Fibroblast of lung (primary cell): Measurements from ENCODE around the gene NUPR1. TPM values are rescaled to one million over a fixed set of nuclear protein-coding genes. Genes with fewer than 3 reads are reported as not detected.

ENCODE experiments used
- DNase-seq, 2 donors: peaks; one replicate each; pipeline versions ENCODE4 v3.0.0 to v3.0.0-alpha.2; 2010; ENCODE audit warnings: low read depth in 2 of 2
- H2AFZ ChIP-seq: 2 replicates; pipeline ENCODE4 v1.5.1; 2012; ENCODE audit warnings: low read length, control low read depth, inconsistent platforms
- H3K27ac ChIP-seq: 2 replicates; pipeline ENCODE4 v1.5.1; 2011; ENCODE audit warnings: low read length, control low read depth; ENCODE audit not compliant: insufficient read depth
- H3K27me3 ChIP-seq: 2 replicates; pipeline ENCODE4 v1.5.1; 2011; ENCODE audit warnings: mild to moderate bottlenecking, low read length; ENCODE audit not compliant: control insufficient read depth, insufficient read depth
- H3K36me3 ChIP-seq: 2 replicates; pipeline ENCODE4 v1.5.1; 2011; ENCODE audit warnings: low read length; ENCODE audit not compliant: control insufficient read depth, insufficient read depth
- H3K4me1 ChIP-seq: 2 replicates; pipeline ENCODE4 v1.5.1; 2011; ENCODE audit warnings: low read length; ENCODE audit not compliant: control insufficient read depth, insufficient read depth; ENCODE audit errors: extremely low read depth
- H3K4me2 ChIP-seq: 2 replicates; pipeline ENCODE4 v1.5.1; 2011; ENCODE audit warnings: low read length, control low read depth; ENCODE audit not compliant: insufficient read depth; ENCODE audit errors: extremely low read depth
- H3K4me3 ChIP-seq, 4 experiments: fragments of 200-600 bp in 1 of 4; sonication (generic) in 1 of 4; replicated peaks in 1 of 4; 2 replicates each; pipeline ENCODE4 v1.5.1; 2011 to 2016; ENCODE audit warnings: low read length in 4 of 4, low read depth in 3 of 4, mild to moderate bottlenecking in 3 of 4, control low read depth in 2 of 4, inconsistent platforms in 1 of 4, mixed read lengths in 1 of 4; ENCODE audit not compliant: insufficient read depth in 1 of 4; ENCODE audit errors: control extremely low read depth in 1 of 4
- H3K79me2 ChIP-seq: 2 replicates; pipeline ENCODE4 v1.5.1; 2012; ENCODE audit warnings: mild to moderate bottlenecking, low read length, inconsistent platforms; ENCODE audit not compliant: control insufficient read depth, insufficient read depth
- H3K9ac ChIP-seq: 2 replicates; pipeline ENCODE4 v1.5.1; 2011; ENCODE audit warnings: mild to moderate bottlenecking, low read length, control low read depth; ENCODE audit not compliant: insufficient read depth
- H3K9me3 ChIP-seq: 2 replicates; pipeline ENCODE4 v1.5.1; 2012; ENCODE audit warnings: low read depth, low read length; ENCODE audit not compliant: control insufficient read depth, insufficient read depth
- H4K20me1 ChIP-seq: 2 replicates; pipeline ENCODE4 v1.5.1; 2011; ENCODE audit warnings: low read length; ENCODE audit not compliant: control insufficient read depth, insufficient read depth; ENCODE audit errors: extremely low read depth
- EZH2 ChIP-seq: IDR thresholded peaks from 2 replicates; pipeline ENCODE4 v1.5.1; 2012; ENCODE audit warnings: low read length, control low read depth, mild to moderate bottlenecking; ENCODE audit errors: missing control alignments
- polyA plus RNA-seq, 2 donors: library from polyadenylated mRNA; depleted of rRNA in 1 of 2; stranded (reverse) in 1 of 2; unstranded in 1 of 2; fragments of >200 nt; gene quantifications; 2 replicates each; pipeline ENCODE4 v1.2.1, GENCODE V29; 2011 to 2012; ENCODE audit warnings: missing spikeins in 1 of 2
- total RNA-seq: library from RNA; depleted of rRNA; stranded (reverse); fragments of >200 nt; gene quantifications from 2 replicates; pipeline ENCODE4 v1.2.1, GENCODE V29; 2014
- TF ChIP-seq, protein P1 (sequence below), 2 donors: IDR thresholded peaks in 1 of 2; conservative IDR thresholded peaks in 1 of 2; 1 replicate in 1 of 2; 2 replicates in 1 of 2; pipeline ENCODE4 v1.5.1; 2011 to 2012; ENCODE audit warnings: low read length in 2 of 2, control low read depth in 1 of 2, inconsistent platforms in 1 of 2, low read depth in 1 of 2, mild to moderate bottlenecking in 1 of 2

NUPR1 gene
- total and polyA plus RNA-seq, 2 donors (not counting 1 experiment from before 2014, with no cell fraction given): 38.0 to 87.0 TPM

DNA sequence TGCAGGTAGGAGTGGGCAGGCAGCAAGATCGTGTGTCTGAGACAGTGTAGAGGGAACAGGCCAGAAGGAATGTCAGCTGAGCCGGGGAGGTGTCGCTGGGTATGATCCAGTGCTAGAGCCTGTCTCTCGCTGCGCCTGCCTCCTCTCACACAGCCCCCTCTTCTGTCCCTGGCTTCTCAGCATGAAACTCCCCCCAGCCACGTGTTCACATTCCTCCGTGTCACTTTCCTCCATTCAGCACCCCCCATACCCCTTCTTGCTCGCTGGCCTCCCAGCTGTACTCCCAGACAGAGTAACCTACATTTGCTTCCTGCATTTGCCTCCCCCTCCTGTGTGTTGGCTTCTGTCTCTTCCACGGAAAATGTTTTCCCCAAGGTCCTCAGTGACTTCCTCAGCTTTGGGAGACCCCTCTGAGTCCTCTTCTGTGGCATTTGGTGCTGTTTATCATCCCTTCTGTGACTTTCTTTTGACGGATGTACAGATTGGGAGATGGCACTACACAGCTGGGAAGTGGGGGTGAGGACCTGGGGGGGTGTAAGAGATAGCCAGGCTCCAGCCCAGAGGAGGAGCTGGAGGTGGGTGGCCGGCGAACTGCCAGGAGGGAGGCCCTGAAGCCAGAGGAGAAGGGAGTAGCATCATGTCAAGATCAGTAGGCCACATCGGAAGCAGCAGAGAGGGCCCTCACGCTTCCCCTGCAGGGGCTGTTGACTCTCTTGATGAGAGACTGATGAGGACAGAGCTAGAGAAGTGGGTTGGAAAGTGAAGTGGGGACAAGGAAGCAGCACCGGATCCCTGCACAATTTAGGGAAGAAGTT, 34.1 kb upstream of the NUPR1 start:
- no peak overlapping the region for H3K4me3 ChIP-seq
- no peak for TF ChIP-seq EZH2
- DNase-seq: peak; percentile 8 to 11
- H3K27me3 ChIP-seq: no peaks in the 10 kb centered on the region
- H2AFZ ChIP-seq: peak overlapping the region; percentile 44
- H4K20me1 ChIP-seq: no peaks in the 10 kb centered on the region
- H3K36me3 ChIP-seq: no peaks in the 10 kb centered on the region
- no peak overlapping the region for H3K4me2 ChIP-seq
- no peaks in the 10 kb centered on the region for H3K9me3 ChIP-seq
- H3K4me1 ChIP-seq: no peaks in the 10 kb centered on the region
- H3K79me2 ChIP-seq: no peaks in the 10 kb centered on the region
- no peak overlapping the region for H3K9ac ChIP-seq
- no peak overlapping the region for H3K27ac ChIP-seq

DNA sequence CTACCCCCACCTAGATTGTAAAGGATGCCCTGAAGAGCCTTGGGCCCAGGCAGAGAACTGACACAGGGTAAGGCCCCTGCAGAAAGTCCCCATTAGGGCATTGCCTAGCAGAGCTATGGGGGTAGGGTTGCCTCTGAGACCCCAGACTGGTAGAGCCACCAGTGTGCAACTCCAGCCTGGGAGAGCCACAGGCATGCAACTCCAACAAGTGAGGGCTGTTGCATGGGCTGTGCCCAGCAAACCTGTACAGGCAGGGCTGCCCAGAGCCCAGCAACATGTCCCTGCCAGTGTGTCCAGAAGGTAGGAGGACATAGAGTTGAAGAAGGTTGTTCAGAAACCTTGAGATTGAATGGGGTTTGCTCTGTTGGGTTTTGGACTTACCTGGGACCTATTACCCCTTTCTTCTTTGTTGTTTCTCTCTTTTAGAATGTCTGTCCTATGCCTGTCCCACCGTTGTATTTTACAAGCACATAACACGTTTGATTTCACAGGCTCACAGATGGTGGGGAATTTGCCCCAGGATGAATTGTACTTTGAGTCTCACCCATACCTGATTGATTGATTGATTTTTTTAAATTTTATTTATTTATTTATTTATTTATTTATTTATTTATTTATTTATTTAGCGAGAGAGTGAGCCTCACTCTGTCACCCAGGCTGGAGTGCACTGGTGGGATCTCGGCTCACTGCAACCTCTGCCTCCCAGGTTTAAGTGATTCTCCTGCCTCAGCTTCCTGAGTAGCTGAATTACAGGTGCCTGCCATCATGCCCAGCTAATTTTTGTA, 31.4 kb upstream of the NUPR1 start:
- TF ChIP-seq, protein P1, sequence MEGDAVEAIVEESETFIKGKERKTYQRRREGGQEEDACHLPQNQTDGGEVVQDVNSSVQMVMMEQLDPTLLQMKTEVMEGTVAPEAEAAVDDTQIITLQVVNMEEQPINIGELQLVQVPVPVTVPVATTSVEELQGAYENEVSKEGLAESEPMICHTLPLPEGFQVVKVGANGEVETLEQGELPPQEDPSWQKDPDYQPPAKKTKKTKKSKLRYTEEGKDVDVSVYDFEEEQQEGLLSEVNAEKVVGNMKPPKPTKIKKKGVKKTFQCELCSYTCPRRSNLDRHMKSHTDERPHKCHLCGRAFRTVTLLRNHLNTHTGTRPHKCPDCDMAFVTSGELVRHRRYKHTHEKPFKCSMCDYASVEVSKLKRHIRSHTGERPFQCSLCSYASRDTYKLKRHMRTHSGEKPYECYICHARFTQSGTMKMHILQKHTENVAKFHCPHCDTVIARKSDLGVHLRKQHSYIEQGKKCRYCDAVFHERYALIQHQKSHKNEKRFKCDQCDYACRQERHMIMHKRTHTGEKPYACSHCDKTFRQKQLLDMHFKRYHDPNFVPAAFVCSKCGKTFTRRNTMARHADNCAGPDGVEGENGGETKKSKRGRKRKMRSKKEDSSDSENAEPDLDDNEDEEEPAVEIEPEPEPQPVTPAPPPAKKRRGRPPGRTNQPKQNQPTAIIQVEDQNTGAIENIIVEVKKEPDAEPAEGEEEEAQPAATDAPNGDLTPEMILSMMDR (conservative IDR thresholded peaks at IDR 0.05 in 1 of 2, IDR thresholded peaks at IDR 0.05 in 1 of 2; ENCODE audit: low read depth in 1 of 2, low read length in 2 of 2): no peak
- no peak for TF ChIP-seq EZH2

DNA sequence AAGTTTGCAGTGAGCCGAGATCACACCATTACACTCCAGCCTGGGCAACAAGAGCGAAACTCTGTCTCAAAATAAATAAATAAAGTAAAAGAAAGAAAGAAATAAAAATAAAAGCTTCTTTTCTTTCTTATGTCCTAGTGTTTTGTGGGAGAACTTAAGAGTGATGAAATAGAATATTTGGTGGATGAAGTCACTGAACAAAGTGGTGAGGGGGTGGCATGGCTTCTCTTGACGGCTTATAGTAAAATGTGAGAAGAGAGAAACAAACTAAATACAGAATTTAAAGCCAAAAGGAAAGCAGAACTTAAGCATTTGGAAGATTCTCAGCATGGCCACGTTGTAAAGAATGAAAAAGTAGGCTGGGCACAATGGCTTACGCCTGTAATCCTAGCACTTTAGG, 30.2 kb upstream of the NUPR1 start:
- Histone ChIP-seq H3K9ac (no peak overlapping the region), H3K4me2 (no peak overlapping the region), H3K27ac (no peak overlapping the region), H3K4me3 (no peak overlapping the region), H4K20me1 (no peaks in the 10 kb centered on the region), H3K79me2 (no peaks in the 10 kb centered on the region), H3K4me1 (no peaks in the 10 kb centered on the region), H2AFZ (no peak overlapping the region), H3K36me3 (no peaks in the 10 kb centered on the region), H3K27me3 (no peaks in the 10 kb centered on the region), H3K9me3 (no peaks in the 10 kb centered on the region)
- peak; percentile 50 to 62 for DNase-seq
- no peak for TF ChIP-seq EZH2
- TF ChIP-seq, protein P1 (conservative IDR thresholded peaks at IDR 0.05 in 1 of 2, IDR thresholded peaks at IDR 0.05 in 1 of 2; ENCODE audit: low read depth in 1 of 2, low read length in 2 of 2): no peak

More for the DNA sequence above, 31.4 kb upstream of the NUPR1 start:
- Histone ChIP-seq H4K20me1 (no peaks in the 10 kb centered on the region), H3K27me3 (no peaks in the 10 kb centered on the region), H3K4me1 (no peaks in the 10 kb centered on the region), H3K27ac (no peak overlapping the region), H2AFZ (no peak overlapping the region), H3K9ac (no peak overlapping the region), H3K79me2 (no peaks in the 10 kb centered on the region), H3K9me3 (no peaks in the 10 kb centered on the region), H3K36me3 (no peaks in the 10 kb centered on the region), H3K4me2 (no peak overlapping the region), H3K4me3 (no peak overlapping the region)
- DNase-seq: no peak
